Spleen (tissue), 11 donors: ENCODE data around the gene MYO15A. TPM values are rescaled to one million over a fixed set of nuclear protein-coding genes. Genes with fewer than 3 reads are reported as not detected.
A peak's percentile ranks its signal among the peaks of the same experiment; 100 is the strongest.

Experiments
- DNase-seq: peaks from one replicate; pipeline ENCODE4 v3.0.0-alpha.2; 2020
- H3K27ac ChIP-seq, 8 donors: fragments of 200-600 bp; sonication (generic) in 7 of 8; 1 replicate in 4 of 8; 2 replicates in 4 of 8; pipeline versions ENCODE4 v1.5.0 to v1.8.0; 2016 to 2021; ENCODE audit warnings: inconsistent platforms in 4 of 8, mild to moderate bottlenecking in 4 of 8, moderate library complexity in 1 of 8
- H3K27me3 ChIP-seq, 7 donors: fragments of 200-600 bp; sonication (generic) in 6 of 7; replicated peaks in 1 of 7; 1 replicate in 4 of 7; 2 replicates in 3 of 7; pipeline versions ENCODE4 v1.5.0 to v1.8.0; 2016 to 2021; ENCODE audit warnings: inconsistent platforms in 3 of 7, mild to moderate bottlenecking in 1 of 7
- H3K36me3 ChIP-seq, 6 donors: fragments of 200-600 bp; sonication (generic) in 5 of 6; 1 replicate in 4 of 6; 2 replicates in 2 of 6; pipeline versions ENCODE4 v1.5.0 to v1.8.0; 2016 to 2021; ENCODE audit warnings: inconsistent platforms in 2 of 6
- H3K4me1 ChIP-seq, 6 donors: fragments of 200-600 bp; sonication (generic) in 5 of 6; 1 replicate in 3 of 6; 2 replicates in 3 of 6; pipeline versions ENCODE4 v1.5.0 to v1.8.0; 2016 to 2021; ENCODE audit warnings: inconsistent platforms in 3 of 6
- H3K4me3 ChIP-seq, 8 donors: fragments of 200-600 bp; sonication (generic) in 7 of 8; 1 replicate in 4 of 8; 2 replicates in 4 of 8; pipeline versions ENCODE4 v1.5.0 to v1.8.0; 2016 to 2021; ENCODE audit warnings: inconsistent platforms in 4 of 8, mild to moderate bottlenecking in 4 of 8, moderate library complexity in 2 of 8
- H3K9me3 ChIP-seq, 8 donors: fragments of 200-600 bp; sonication (generic) in 7 of 8; 1 replicate in 4 of 8; 2 replicates in 4 of 8; pipeline versions ENCODE4 v1.5.0 to v1.8.0; 2016 to 2021; ENCODE audit warnings: inconsistent platforms in 4 of 8
- CTCF ChIP-seq, 11 experiments: fragments of 200-600 bp in 7 of 11; fragments of 450-650 bp in 4 of 11; sonication (generic) in 4 of 11; IDR thresholded peaks in 8 of 11; conservative IDR thresholded peaks in 3 of 11; 1 replicate in 7 of 11; 2 replicates in 4 of 11; pipeline versions ENCODE4 v1.4.0 to v1.8.0; 2016 to 2021; ENCODE audit warnings: antibody characterized with exemption in 11 of 11, inconsistent platforms in 4 of 11, mild to moderate bottlenecking in 1 of 11
- POLR2A ChIP-seq, 3 donors: fragments of 450-650 bp; IDR thresholded peaks; one replicate each; pipeline ENCODE4 v1.5.1; 2017; ENCODE audit warnings: antibody characterized with exemption in 3 of 3, mild to moderate bottlenecking in 1 of 3
- POLR2AphosphoS5 ChIP-seq, 3 donors: sonication (generic); formaldehyde crosslinking; IDR thresholded peaks; one replicate each; pipeline ENCODE4 v1.5.1; 2017; ENCODE audit warnings: antibody characterized with exemption in 3 of 3
- WGBS, 5 donors: extraction: QIAGEN DNeasy Blood & Tissue Kit in 3 of 5; methylation state at CpG; one replicate each; pipeline versions ENCODE4 v1.1.5 to v1.1.7; 2013 to 2018; 5-methylcytosine and 5-hydroxymethylcytosine counted together
- intact Hi-C: fragments of 100-400 bp; cut with DNase I; formaldehyde crosslinking; loops from one replicate; pipeline ENCODE4 v1.15.0; 2023; ENCODE audit warnings: low total_unique reads
- polyA plus RNA-seq, 3 donors: library from polyadenylated mRNA; stranded (reverse); fragments of 200-250 nt; gene quantifications; one replicate each; pipeline ENCODE4 v1.2.1, GENCODE V29; 2013
- total RNA-seq, 7 donors: library from RNA; depleted of rRNA in 3 of 7; stranded (reverse); fragments of >200 nt in 3 of 7; fragmentation: NEBNext Ultra II Directional in 4 of 7; extraction: Animal tissue kit (Norgen Biotek cat#: 25700) in 4 of 7; gene quantifications; one replicate each; pipeline versions ENCODE4 v1.1.0 to v1.2.1, GENCODE V29; 2016 to 2021
- donor health status: healthy with polysubstance abuse.
- donor health status: DM: no; HTN: no; CAD: no; lungs with moderate emphysema.
- donor health status: DM: no; HTN: no; CAD: no.
- donor health status: Bipolar disorder and iron deficiency.
- donor health status: healthy.
- donor health status: DM: no; HTN: no; CAD: no.
- donor health status: DM: yes; HTN: yes; CAD: no.

MYO15A gene
- total and polyA plus RNA-seq, 10 donors = 0.26 to 1.9 (median 0.84) TPM

GRCh38 chr17:18102640-18103039, 5.9 kb upstream of the MYO15A start:
- TF ChIP-seq POLR2AphosphoS5 (IDR thresholded peaks at IDR 0.05) = peak in 2 of 3 donors; percentile 35 to 62
- no peak for TF ChIP-seq POLR2A (IDR thresholded peaks at IDR 0.05)
- H3K27ac ChIP-seq = peak overlapping the region in 3 of 8 donors; percentile 8 to 62 (median 33)
- WGBS, 5 donors = 38 to 66% (median 60%) methylated on average over 1 to 3 of the region's 3 CpGs; no CpG with 5 or more reads in 1 of the 5 donors
- no peaks in the 10 kb centered on the region for H3K9me3 ChIP-seq
- H3K4me3 ChIP-seq = no peak overlapping the region
- H3K36me3 ChIP-seq = peaks cover 0 to 97% (median 67%) of the 10 kb centered on the region in 6 donors
- DNase-seq = no peak
- H3K4me1 ChIP-seq = peaks cover 0 to 19% (median 9%) of the 10 kb centered on the region in 6 donors
- intact Hi-C loops = no loop called here
- H3K27me3 ChIP-seq = no peaks in the 10 kb centered on the region

GRCh38 chr17:18105027-18105426, 3.5 kb upstream of the MYO15A start:
- TF ChIP-seq POLR2AphosphoS5 (IDR thresholded peaks at IDR 0.05) (no peak), POLR2A (IDR thresholded peaks at IDR 0.05) (no peak), CTCF (IDR thresholded peaks at IDR 0.05 in 8 of 11, conservative IDR thresholded peaks at IDR 0.05 in 3 of 11) (no peak)
- WGBS, 5 donors = 89 to 94% (median 92%) methylated on average over 3 of the region's 3 CpGs
- Histone ChIP-seq H3K4me1 (peaks cover 0 to 19% (median 9%) of the 10 kb centered on the region in 6 donors), H3K27me3 (no peaks in the 10 kb centered on the region), H3K4me3 (no peak overlapping the region), H3K36me3 (peaks cover 0 to 78% (median 45%) of the 10 kb centered on the region in 6 donors), H3K27ac (no peak overlapping the region), H3K9me3 (no peaks in the 10 kb centered on the region)
- intact Hi-C loops = no loop called here
- DNase-seq = peak; percentile 54

- 90 to 100% (median 97%) methylated on average over 2 to 6 of the region's 6 CpGs for WGBS, 5 donors
- Histone ChIP-seq H3K36me3 (peaks cover 0 to 72% (median 40%) of the 10 kb centered on the region in 6 donors), H3K27me3 (no peaks in the 10 kb centered on the region), H3K4me1 (peaks cover 0 to 19% (median 9%) of the 10 kb centered on the region in 6 donors), H3K9me3 (no peaks in the 10 kb centered on the region), H3K27ac (no peak overlapping the region), H3K4me3 (no peak overlapping the region)
- DNase-seq = no peak
- intact Hi-C loops = no loop called here
- TF ChIP-seq POLR2A (IDR thresholded peaks at IDR 0.05) (no peak), POLR2AphosphoS5 (IDR thresholded peaks at IDR 0.05) (no peak)
Measured at GRCh38 chr17:18105595-18105994, 3.0 kb upstream of the MYO15A start.

- H3K4me3 ChIP-seq = no peak overlapping the region
Measured at GRCh38 chr17:18106211-18106610, 2.3 kb upstream of the MYO15A start.

More at GRCh38 chr17:18106211-18106610, 2.3 kb upstream of the MYO15A start:
- peak; percentile 68 for DNase-seq
- intact Hi-C loops = no loop called here
- Histone ChIP-seq H3K27ac (no peak overlapping the region), H3K4me1 (peaks cover 0 to 19% (median 9%) of the 10 kb centered on the region in 6 donors), H3K27me3 (no peaks in the 10 kb centered on the region), H3K9me3 (no peaks in the 10 kb centered on the region), H3K36me3 (peaks cover 0 to 66% (median 36%) of the 10 kb centered on the region in 6 donors)
- 90 to 99% (median 94%) methylated on average over 4 to 9 of the region's 9 CpGs for whole genome bisulfite sequencing, 5 donors
- no peak for TF ChIP-seq POLR2AphosphoS5 (IDR thresholded peaks at IDR 0.05)
- no peak for TF ChIP-seq CTCF (IDR thresholded peaks at IDR 0.05 in 8 of 11, conservative IDR thresholded peaks at IDR 0.05 in 3 of 11)
- TF ChIP-seq POLR2A (IDR thresholded peaks at IDR 0.05) = no peak
